Epithelial cell of proximal tubule (primary cell): Measurements from ENCODE around the gene CAVIN1. TPM values are rescaled to one million over a fixed set of nuclear protein-coding genes. Genes with fewer than 3 reads are reported as not detected.
"Not testable (repeated sequence)": the region's sequence is repeated elsewhere in the genome, so short reads cannot be mapped to it uniquely, and the experiment has no call there.

Experiments
- DNase-seq: peaks from one replicate; pipeline ENCODE4 v3.0.0-alpha.2; 2011; ENCODE audit warnings: low read depth
- H3K4me3 ChIP-seq: 2 replicates; pipeline ENCODE4 v1.5.1; 2011; ENCODE audit warnings: low read depth, mild to moderate bottlenecking, low read length
- total RNA-seq: library from RNA; depleted of rRNA; stranded (reverse); fragments of >200 nt; gene quantifications from 2 replicates; pipeline ENCODE4 v1.2.3, GENCODE V29; 2015
- TF ChIP-seq, protein P1 (sequence below): conservative IDR thresholded peaks from 2 replicates; pipeline ENCODE4 v1.5.1; 2012; ENCODE audit warnings: low read depth, mild to moderate bottlenecking, low read length

Gene CAVIN1
- total RNA-seq, 1 donor from 2014 or later, result 184 TPM

DNA sequence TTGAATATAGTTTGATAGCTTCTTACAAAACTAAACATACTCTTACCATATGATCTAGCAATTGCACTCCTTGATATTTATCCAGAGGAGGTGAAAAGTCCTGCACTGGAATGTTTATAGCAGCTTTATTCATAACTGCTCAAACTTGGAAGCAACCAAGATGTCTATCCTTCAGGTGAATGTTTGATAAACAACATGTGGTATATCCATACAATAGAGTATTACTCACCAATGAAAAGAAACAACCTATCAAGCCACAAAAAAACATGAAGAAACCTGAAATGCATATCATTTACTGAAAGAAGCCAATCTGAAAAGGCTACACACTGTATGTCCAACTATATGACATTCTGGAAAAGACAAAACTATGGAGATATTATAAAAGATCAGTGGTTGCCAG lies 50.9 kb downstream of the CAVIN1 start:
- TF ChIP-seq, protein P1, sequence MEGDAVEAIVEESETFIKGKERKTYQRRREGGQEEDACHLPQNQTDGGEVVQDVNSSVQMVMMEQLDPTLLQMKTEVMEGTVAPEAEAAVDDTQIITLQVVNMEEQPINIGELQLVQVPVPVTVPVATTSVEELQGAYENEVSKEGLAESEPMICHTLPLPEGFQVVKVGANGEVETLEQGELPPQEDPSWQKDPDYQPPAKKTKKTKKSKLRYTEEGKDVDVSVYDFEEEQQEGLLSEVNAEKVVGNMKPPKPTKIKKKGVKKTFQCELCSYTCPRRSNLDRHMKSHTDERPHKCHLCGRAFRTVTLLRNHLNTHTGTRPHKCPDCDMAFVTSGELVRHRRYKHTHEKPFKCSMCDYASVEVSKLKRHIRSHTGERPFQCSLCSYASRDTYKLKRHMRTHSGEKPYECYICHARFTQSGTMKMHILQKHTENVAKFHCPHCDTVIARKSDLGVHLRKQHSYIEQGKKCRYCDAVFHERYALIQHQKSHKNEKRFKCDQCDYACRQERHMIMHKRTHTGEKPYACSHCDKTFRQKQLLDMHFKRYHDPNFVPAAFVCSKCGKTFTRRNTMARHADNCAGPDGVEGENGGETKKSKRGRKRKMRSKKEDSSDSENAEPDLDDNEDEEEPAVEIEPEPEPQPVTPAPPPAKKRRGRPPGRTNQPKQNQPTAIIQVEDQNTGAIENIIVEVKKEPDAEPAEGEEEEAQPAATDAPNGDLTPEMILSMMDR, result no peak
- H3K4me3 ChIP-seq, result no peak overlapping the region
- DNase-seq, result no peak

DNA sequence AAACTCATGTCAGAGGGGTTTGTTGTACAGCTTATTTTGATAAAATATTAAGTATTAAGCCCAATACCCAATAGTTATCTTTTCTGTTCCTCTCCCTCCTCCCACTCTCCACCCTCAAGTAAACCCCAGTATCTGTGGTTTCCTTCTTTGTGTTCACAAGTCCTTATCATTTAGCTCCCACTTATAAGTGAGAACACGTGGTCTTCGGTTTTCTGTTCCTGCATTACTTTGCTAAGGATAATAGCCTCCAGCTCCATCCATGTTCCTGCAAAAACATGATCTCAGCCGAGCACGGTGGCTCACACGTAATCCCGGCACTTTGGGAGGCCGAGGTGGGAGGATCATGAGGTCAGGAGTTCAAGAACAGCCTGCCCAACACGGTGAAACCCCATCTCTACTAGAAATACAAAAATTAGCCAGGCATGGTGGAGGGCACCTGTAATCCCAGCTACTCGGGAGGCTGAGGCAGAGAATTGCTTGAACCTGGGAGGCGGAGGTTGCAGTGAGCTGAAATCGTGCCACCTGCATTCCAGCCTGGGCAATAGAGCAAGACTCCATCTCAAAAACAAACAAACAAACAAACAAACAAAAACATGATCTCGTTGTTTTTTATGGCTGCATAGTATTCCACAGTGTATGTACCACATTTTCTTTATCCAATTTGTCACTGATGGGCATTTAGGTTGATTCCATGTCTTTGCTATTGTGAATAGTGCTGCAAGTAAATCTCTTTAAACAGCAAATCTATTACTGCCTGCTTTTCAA lies 54.1 kb downstream of the CAVIN1 start:
- not testable (repeated sequence) for H3K4me3 ChIP-seq, DNase-seq

DNA sequence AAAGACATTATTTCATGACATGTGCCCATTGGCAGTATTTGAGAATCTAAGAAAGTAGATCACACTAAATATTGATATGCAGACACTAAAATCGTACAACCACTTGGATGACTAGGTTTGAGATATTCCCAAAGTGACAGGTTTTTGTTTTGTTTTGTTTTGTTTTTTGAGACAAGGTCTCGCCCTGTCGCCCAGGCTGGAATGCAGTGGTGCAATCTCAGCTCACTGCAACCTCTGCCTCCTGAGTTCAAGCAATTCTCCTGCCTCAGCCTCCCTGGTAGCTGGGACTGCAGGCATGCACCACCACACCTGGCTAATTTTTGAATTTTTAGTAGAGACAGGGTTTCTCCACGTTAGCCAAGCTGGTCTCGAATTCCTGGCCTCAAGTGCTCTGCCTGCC lies 54.7 kb downstream of the CAVIN1 start:
- DNase-seq, result not testable (repeated sequence)

DNA sequence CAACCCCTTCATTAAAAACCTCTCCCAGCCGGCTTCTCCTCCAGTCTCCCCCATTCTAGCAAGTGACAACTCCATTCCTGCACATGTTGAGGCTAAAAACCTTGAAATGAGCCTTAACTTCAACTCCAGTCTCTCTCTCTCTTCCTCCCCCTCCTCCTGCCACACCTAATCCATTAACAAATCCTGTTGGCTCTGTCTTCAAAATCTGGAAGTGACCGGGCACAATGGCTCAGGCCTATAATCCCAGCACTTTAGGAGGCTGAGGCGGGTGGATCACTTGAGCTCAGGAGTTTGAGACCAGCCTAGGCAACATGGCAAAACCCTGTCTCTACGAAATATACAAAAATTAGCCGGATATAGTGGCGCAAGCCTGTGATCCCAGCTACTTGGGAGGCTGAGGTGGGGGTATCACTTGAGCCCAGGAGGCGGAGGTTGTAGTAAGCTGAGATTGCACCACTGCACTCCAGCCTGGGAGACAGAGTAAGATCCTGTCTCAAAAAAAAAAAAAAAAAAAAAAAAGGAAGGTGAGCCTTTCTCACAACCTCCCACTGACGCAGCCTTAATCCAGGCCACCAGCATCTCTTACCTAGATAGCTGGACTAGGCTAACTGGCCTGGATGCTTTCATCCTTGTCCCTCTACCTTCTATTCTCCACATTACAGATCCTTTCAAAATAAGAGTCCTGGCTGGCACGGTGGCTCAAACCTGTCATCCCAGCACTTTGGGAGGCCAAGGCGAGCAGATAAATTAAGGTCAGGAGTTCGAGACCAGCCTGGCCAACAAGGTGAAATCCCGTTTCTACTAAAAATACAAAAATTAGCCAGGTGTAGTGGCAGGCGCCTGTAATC lies 56.7 kb downstream of the CAVIN1 start:
- not testable (repeated sequence) for DNase-seq

More for the DNA sequence above, 54.7 kb downstream of the CAVIN1 start:
- not testable (repeated sequence) for H3K4me3 ChIP-seq

DNA sequence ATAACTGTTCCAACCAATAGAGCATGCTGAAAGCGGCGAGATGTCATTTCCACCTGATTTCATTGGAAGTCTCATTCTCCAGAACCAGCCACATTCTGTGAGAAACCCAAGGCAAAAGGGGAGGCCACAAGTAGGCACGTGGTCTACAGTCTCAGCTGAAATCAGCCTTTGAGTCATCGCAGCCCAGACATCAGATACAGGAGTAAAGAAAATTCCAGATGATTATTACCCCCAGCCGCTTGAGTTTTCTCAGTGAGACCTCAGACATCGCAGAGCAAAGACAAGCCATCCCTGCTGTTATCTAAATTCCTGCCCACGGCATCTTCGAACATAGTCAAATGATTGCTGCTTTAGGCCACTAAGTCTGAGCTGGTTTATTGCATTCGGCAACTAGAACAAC lies 57.9 kb downstream of the CAVIN1 start:
- TF ChIP-seq, protein P1, result no peak
- H3K4me3 ChIP-seq, result no peak overlapping the region
- DNase-seq, result no peak

More for the DNA sequence above, 56.7 kb downstream of the CAVIN1 start:
- H3K4me3 ChIP-seq, result not testable (repeated sequence)

DNA sequence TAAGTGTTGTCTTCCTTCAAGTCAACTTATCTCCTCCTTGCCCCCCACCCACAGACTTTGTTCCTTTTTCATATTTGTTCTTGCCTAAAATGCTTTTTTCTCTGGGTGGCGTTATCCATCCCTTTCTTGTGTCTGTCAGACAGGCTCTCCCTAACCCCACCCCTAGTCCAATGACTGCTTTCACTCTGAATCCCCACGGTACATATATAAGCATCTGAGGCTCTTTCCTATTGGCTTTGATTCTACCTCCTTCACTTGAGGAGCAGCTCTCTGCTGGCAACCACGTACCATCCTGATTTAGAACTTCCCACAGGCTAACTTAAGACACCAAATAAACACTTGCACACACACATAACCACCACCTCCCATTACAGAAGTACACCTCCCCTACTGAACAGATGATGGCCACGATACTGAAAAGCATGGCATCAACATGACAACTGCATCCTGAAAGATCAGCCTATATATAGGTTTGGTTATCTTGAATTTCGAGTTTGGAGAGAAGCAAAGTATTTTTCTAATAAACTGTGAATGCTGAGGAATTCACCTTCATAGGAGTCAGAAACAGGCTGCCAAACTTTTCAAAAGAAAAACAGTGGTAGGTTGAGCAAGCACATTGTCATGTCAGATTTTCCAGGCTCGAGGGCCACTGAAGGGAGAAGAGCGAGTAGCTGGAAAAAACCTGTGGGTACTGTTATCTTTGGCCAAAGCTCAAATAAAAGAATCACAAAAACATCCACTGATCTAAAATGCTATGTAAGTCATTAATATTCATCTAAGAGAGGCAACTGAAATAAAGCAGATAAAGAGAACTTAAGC lies 59.1 kb downstream of the CAVIN1 start:
- H3K4me3 ChIP-seq, result no peak overlapping the region
- TF ChIP-seq, protein P1, result no peak
- no peak for DNase-seq

DNA sequence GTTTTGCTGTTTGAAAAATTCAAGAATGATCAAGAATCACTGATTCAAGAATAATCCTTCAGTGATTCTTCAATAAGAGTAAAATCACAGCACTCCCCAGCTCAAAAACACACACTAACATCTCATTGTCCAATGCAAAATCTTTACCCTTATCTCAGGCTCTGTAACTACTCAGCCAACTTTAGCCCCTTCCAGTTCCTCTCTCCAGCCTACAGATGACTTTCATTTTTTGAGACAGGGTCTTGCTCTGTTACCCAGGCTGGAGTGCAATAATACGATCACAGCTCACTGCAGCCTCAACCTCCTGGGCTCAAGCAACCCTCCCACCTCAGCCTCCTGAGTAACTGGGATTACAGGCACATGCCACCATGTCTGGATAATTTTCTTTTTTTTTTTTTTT lies 59.8 kb downstream of the CAVIN1 start:
- TF ChIP-seq, protein P1, result no peak
- DNase-seq, result no peak
- H3K4me3 ChIP-seq, result no peak overlapping the region

DNA sequence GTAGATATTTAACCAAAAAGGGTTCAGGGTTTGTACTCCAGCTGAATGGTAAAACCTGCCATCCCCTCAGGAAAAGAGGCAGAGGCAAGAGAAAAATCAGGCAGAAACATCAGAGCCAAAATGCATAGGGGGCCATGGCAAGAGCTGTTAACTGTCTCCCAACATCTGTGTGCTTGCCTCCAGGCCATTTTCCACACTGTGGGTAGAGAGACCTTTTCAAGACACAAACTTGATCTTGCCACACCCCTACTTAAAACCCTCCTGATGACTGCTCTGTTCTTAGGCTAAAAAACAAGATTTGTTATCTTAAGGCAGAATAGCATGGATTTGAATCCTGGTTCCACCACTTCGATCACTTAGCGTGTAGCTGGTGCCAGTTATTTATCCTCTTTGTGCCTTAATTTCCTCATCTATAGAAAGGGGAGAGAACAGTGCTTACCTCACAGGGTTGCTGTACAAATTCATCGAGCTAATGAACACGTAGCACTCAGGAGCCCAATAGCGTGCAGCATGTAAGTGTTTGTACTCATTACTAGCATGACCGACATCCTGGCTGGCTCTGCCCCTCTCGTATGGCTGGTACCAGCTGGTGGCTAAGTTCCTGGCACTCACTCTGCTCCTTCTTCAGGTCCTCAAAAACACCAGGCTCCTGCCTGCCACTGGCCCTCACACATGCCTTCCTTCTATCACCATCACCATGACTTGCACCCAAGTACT lies 60.7 kb downstream of the CAVIN1 start:
- TF ChIP-seq, protein P1, result no peak
- H3K4me3 ChIP-seq, result no peak overlapping the region
- DNase-seq, result no peak
